Fibroblast of peridontal ligament (primary cell): ENCODE results near the gene ATP6V1F.
A peak's percentile ranks its signal among the peaks of the same experiment; 100 is the strongest.

ENCODE experiments used
- DNase-seq: peaks from one replicate; pipeline ENCODE4 v3.0.0-alpha.2; 2010; ENCODE audit errors: extremely low read depth

ATP6V1F gene

GRCh38 chr7:128882134-128882533, 19.5 kb downstream of the ATP6V1F start:
- no peak for DNase-seq

- peak; percentile 65 for DNase-seq
Measured at GRCh38 chr7:128883622-128884448, 21.2 kb downstream of the ATP6V1F start.

DNA sequence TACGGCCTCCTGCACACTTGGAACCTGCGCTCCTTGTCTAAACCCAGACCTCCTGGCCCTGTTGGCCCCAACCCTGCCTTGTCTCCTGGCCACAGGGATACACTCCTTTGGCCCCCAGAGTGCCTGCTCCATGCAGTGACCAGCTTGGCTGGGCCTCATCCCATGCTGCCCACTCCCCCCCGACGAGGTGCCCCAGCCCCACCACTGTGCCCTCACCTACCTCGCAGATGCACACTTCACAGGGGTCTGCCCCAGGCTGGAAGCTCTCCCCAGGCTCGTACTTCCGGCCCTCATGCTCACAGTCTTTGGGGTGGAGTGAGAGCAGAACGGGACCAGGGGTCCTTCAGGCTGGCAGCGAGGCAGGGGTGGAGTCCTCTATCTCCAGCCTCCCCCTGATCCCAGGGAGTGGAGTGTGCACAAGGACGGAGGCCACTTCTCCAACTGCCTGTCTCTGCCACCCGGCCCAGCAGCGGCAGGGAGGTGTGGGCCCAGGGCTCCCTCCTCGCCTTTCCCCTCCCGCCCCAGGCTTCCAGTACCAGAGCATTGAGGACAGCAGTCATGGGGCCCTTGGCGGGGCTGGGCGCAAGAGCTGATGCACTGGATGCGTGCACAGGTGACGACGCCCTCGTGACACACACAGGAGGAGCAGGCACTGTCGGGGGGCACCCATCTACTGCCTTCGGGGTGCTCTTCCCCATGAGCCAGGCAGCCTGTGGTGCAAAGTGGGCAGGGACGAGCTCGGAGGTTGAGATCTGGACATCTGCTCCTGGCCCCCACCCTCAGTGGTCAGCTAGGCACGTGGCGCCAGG, 22.1 kb downstream of the ATP6V1F start:
- no peak for DNase-seq

GRCh38 chr7:128885370-128886187, 22.9 kb downstream of the ATP6V1F start:
- no peak for DNase-seq

DNA sequence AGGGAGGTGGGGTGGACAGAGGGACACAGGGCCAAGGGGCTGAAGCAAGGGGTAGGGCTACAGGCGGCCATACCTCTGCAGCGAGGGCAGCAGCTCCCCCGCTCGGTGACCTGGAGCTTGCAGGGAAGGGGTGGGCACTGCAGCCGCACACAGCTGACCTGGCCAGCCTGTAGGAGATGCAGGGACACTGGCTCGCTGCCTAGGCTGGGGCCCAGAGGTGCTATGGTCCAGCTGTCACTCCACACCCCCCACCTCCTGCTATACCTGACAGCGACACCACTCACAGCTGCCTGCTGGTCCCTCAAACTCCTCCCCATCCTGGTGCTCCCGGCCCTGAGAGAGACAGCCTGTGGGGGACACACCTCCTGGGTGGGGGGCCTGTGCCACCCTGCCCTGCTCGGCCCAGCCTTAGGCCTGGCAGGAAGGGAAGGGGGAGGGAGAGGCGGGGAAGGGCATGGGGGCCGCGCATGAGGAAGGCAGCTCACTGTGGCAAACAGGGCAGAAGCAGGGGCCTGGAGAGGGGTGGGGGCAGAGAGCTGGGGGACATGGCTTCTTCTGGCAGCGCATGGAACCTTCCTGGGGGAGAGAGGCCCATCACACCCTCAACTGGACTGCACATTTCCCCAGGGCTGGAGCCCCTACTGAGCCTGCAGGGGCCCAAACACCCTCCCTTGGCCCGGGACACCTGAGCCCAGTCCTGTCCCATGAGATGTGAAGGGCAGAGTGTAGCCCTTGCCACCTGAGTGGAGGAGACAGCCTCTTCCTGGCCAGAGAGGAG, 23.9 kb downstream of the ATP6V1F start:
- DNase-seq, result no peak

DNA sequence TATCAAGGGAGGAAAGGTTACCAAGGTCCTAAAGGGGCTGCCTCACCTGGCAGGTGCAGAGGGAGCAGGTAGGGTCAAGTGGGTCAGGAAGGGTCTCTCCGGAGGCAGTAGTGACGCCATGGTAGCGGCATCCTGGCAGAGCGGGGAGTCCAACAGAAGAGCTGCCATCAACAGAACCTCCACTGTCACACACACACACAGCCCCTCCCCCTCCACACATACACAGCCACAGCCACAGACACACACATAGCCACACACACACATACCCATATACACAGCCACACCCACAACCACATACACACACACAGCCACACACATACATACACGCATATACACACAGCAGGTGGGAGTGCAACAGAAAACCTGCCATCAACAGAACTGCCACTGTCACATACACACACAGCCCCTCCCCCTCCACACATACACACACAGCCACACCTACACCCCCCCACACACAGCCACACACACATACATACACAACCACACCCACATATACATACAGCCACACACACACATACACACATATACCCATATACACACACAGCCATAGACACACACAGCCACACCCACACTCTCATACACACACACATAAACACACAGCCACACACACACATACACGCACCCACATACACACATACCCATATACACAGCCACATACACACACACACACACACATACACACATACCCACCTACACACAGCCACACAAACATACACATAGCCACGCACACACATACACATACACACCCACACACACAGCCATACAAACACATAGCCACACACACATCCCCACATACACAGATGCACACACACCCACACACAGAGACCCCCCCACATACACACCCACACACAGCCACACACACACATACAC, 24.7 kb downstream of the ATP6V1F start:
- no peak for DNase-seq

DNA sequence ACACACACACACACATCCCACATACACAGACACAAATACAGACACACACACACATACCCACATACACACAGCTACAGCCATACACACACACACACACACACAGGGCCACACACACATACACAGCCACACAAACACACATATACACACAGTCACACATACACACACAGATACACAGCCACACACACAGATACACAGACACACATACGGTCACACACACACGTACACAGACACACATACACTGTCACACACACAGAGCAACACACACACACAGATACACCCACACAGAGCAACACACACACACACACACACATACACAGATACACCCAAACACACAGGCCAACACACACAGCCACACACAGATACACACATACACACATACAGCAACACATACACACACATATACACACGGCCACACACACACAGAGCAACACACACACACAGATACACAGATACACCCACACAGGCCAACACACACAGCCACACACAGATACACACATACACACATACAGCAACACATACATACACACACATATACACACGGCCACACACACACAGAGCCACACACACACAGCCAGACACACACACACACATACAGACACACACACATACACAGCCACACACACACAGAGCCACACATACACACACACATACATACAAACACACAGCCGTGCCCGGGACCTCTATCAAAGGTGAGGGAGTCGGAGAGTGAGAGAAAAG, 25.5 kb downstream of the ATP6V1F start:
- DNase-seq, result no peak

GRCh38 chr7:128888756-128889095, 26.1 kb downstream of the ATP6V1F start:
- no peak for DNase-seq

DNA sequence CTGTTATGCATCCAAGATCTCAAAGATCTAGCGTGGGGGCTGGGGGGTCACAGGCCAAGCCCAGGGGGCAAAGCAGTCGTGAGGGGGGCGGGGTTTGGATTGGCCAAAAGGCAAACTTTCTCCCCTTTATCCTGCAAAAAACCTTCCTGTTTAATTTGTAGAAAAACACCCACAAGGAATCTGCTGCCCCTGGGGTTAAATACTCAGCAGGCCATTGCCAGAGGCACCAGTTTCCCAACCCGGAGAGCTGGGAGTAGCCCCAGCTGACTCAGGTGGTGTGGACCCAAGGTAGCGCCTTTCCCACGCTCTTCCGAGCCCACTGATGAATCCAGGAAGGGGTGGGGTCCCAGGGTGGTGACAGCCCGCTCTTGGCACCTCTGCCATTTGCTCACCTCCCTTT, 26.5 kb downstream of the ATP6V1F start:
- DNase-seq, result no peak

DNA sequence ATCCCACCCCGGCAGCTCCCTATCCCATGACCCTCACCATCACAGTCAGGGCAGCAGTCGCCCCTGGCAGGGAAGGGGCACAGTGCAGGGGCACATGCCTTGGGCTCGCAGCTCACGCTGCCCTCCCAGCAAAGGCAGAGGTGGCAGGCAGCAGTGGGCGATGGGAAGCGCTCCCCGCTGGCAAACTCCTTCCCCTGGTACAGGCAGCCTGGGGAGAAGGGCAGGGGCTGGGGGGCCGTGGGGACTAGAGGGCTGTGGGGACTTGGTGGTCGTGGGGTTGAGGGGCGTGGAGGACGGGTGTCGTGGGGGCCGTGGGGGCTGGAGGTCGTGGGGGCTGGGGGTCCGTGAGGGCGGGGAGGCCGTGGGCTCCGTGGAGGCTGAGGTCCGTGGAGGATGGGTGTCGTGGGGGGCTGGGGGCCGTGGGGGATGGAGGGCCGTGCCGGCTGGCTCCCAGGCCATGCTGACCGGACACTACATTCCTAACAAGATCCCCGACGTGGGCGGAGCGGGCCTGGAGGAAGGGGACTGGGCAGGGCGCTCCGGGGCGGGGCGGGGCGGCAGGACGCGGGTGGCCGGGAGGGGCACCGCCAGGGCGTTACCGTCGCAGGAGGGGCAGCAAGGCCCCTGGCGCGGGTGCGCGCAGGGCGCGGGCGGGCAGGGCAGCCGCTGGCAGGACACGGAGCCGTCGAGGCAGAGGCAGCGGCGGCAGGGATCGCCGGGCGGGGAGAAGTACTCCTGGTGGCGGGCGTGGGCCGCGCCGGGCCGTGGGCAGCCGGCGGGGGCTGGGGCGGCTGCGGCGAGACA, 27.9 kb downstream of the ATP6V1F start:
- no peak for DNase-seq

GRCh38 chr7:128891110-128891941, 28.7 kb downstream of the ATP6V1F start:
- DNase-seq, result no peak

DNA sequence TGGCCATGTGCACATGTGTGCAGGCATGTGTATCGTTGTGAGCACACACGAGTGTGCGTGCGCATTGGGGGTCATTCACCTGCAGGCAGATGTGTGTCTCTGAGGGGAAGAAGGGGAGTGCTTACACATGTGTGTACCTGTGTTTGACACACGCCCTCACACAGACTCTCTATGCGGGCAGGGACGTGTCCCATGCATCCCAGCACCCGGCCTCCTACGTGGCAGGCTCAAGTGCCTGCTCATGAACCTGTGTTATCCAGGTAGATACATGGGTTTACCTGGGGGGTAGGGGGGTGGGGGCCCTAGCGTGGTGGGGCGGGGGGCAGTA, 29.2 kb downstream of the ATP6V1F start:
- no peak for DNase-seq

GRCh38 chr7:128892521-128893250, 30.0 kb downstream of the ATP6V1F start:
- no peak for DNase-seq

DNA sequence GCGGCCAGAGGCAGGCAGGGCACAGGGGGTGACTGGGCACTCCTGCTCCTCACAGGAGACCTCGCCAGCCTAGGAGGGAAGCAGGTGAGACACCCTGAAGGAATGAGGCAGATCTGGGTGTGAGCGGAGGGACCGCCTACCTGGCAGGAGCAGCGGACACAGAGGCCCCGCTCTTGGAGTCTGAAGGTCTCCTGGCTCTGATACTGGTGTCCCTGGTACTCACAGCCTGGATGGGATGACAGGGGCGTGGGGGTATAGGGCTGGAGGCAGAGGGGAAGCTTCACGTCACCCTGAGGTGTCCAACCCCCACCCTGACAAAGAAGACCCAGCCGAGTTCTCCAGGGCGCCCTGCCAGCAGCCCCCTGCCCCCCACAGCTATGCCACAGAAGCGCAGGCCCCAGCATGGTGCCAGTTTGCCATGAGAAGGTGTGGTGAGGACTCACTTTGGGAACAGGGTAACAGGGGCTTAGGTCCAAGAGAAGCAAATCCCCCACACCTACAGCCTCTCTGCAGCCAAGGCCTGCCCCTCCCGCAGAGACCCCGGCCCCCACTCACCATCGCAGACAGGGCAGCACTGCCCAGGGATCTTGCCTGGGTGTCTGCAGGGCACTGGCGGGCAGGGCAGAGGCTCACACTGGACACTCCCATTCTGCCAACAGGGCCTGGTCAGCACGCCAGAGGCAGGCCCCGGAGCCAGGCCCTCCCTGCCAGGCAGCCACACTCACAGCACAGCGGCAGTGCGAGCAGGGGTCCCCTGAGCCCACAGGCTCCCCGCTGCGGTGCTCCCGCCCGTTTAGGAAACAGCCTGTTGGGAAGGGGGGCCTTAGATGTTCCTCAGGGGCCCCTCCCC, 30.8 kb downstream of the ATP6V1F start:
- no peak for DNase-seq

GRCh38 chr7:128894101-128894440, 31.4 kb downstream of the ATP6V1F start:
- DNase-seq, result no peak

GRCh38 chr7:128895320-128895719, 32.7 kb downstream of the ATP6V1F start:
- DNase-seq, result no peak

GRCh38 chr7:128899392-128899791, 36.7 kb downstream of the ATP6V1F start:
- DNase-seq, result no peak
